Measurements from ENCODE around the gene TPM1.

GRCh38 chr15:63039811-63040210, 2.7 kb upstream of the TPM1 start:
- TF ChIP-seq CTCF (IDR thresholded peaks at IDR 0.05) (no peak), POLR2A (IDR thresholded peaks at IDR 0.05) (no peak)
